A673 (cell line): ENCODE measurements around the gene PNPLA6.

Source experiments
- EZH2 ChIP-seq: fragments of 200-600 bp; sonication (generic); IDR thresholded peaks from 2 replicates; pipeline ENCODE4 v1.6.1; 2017; ENCODE audit warnings: borderline replicate concordance, low read depth, mild to moderate bottlenecking, mixed read lengths, antibody characterized with exemption, low read length; ENCODE audit not compliant: poor library complexity, severe bottlenecking
- TF ChIP-seq, protein P1 (sequence below): fragments of 300-800, 200-600 bp; sonication (generic); conservative IDR thresholded peaks from 2 replicates; pipeline ENCODE4 v1.5.1; 2017; ENCODE audit warnings: low read depth, mild to moderate bottlenecking, antibody characterized with exemption, low read length, moderate library complexity, mixed read lengths

DNA sequence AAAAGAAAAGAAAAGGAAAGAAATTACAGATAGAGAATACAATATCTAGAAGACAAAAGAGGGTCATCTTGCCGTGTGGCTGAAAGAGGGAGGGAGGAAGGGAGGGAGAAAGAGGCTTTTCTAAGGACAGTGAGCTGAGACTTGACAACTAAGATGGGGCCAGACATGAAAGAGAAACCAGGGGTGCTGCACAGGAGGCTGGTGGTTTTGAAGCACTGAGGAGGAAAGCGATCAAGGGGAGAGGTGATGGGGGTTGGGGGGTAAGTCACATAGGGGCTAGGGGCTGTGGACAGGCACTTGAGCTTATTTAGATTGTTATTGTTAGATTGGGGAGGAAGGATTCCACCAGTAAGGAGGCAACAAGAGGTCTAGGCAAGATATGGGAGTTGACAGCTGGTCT is 17.3 kb downstream of the PNPLA6 start:
- TF ChIP-seq, protein P1, sequence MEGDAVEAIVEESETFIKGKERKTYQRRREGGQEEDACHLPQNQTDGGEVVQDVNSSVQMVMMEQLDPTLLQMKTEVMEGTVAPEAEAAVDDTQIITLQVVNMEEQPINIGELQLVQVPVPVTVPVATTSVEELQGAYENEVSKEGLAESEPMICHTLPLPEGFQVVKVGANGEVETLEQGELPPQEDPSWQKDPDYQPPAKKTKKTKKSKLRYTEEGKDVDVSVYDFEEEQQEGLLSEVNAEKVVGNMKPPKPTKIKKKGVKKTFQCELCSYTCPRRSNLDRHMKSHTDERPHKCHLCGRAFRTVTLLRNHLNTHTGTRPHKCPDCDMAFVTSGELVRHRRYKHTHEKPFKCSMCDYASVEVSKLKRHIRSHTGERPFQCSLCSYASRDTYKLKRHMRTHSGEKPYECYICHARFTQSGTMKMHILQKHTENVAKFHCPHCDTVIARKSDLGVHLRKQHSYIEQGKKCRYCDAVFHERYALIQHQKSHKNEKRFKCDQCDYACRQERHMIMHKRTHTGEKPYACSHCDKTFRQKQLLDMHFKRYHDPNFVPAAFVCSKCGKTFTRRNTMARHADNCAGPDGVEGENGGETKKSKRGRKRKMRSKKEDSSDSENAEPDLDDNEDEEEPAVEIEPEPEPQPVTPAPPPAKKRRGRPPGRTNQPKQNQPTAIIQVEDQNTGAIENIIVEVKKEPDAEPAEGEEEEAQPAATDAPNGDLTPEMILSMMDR = no peak
- TF ChIP-seq EZH2 = no peak
